Activated naive CD4-positive, alpha-beta T cell treated with anti-CD3 and anti-CD28 coated beads, Interleukin-2, amount 50 U/mL, for 72 hours (primary cell): ENCODE measurements around the gene ABCA3. TPM values are rescaled to one million over a fixed set of nuclear protein-coding genes. Genes with fewer than 3 reads are reported as not detected.

Experiments
- ATAC-seq, 2 donors: fragments of 150-1000 bp; cut with Tn5 transposase; 2 replicates each; pipeline ENCODE4 v1.10.0; 2021; ENCODE audit warnings: mild to moderate bottlenecking in 2 of 2, moderate library complexity in 2 of 2
- DNase-seq, 2 donors: peaks; one replicate each; pipeline ENCODE4 v3.0.0; 2021 to 2022; ENCODE audit warnings: low spot score in 2 of 2
- H3K27ac Mint-ChIP-seq, 2 donors: one replicate each; pipeline ENCODE4 v1.8.0; 2022; ENCODE audit warnings: mild to moderate bottlenecking in 2 of 2, mixed read lengths in 2 of 2
- H3K36me3 Mint-ChIP-seq, 2 donors: one replicate each; pipeline ENCODE4 v1.8.0; 2022; ENCODE audit warnings: mixed read lengths in 2 of 2
- H3K9me3 Mint-ChIP-seq, 2 donors: one replicate each; pipeline ENCODE4 v1.8.0; 2022; ENCODE audit warnings: mixed read lengths in 2 of 2
- total RNA-seq, 2 donors: library from RNA; stranded (reverse); gene quantifications; one replicate each; pipeline ENCODE4 v1.2.3, GENCODE V29; 2022

The ABCA3 gene
- total RNA-seq, 2 donors from 2014 or later = 1.6 to 9.1 TPM

DNA sequence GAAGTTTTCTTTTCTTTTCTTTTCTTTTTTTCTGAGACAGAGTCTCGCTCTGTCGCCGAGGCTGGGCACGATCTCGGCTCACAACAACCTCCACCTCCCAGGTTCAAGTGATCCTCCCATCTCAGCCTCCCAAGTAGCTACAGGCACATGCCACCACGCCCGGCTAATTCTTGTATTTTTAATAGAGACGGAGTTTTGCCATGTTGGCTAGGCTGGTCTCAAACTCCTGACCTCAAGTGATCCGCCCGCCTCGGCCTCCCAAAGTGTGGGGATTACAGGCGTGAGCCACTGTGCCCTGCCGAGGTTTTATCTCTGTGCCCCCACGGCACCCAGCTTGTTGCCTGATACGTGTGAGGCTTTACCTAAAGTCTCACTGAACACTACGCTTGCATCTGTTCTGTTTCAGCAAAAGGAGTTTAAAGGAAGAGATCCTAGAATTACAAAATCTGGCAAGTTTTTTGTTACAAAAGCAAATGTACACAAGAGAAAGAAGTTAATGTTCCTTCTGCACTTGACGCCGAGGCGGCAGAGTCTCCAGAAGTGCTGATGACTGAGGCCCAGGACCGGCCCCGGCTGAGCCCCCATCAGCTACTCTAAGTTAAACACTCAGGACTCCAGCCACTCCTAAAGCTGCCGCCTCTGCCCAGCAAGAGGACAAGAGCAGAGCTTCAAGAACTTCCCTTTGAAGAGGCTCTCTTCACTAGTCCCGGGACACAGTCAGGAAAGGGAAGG lies 9.2 kb downstream of the ABCA3 start:
- Mint-ChIP-seq H3K9me3 (no peaks in the 10 kb centered on the region), H3K27ac (no peak overlapping the region), H3K36me3 (no peaks in the 10 kb centered on the region)
- DNase-seq (no peak), ATAC-seq (no peak)

DNA sequence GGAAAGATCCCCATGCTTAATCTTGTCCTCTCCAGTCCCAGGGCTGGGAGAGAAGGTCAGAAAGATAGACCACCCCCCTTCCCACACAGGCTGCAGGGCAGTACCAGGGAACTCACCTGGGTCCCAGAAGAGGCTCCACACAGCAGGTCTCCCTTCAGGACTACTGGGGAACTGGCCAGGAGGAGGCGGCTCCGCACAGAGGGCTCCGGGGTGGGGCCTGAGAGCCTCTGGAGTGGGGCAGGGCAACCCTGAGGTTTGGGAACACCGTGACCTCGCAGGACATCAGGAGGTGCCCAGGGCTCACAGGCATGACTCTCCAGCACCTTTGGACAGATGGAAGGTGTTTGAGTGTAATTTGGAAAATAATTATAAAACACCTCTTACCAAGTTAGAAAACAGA lies 11.0 kb downstream of the ABCA3 start:
- Mint-ChIP-seq H3K27ac (no peak overlapping the region), H3K36me3 (no peaks in the 10 kb centered on the region), H3K9me3 (no peaks in the 10 kb centered on the region)
- DNase-seq (no peak), ATAC-seq (no peak)

DNA sequence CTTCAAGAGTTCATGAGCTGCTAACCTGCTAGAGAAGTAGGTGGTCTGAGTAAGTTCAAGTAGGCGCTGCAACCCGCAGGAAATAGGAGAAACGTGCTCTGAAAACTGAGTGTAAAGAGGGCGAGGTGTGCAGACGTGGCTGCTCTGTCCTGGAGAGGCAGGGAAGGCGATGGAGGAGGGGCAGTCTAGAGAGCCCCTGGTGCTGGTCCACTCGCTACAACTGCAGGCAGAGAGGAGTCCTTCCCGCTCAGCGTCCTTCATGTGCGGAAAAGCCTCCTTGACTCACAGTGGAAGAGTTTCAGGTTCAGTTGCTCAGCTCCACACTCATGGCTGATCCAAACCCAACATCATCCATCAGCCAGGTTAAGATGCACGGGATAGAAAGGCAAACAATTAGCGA lies 12.1 kb downstream of the ABCA3 start:
- Mint-ChIP-seq H3K27ac (no peak overlapping the region), H3K9me3 (no peaks in the 10 kb centered on the region)
- ATAC-seq = no peak

DNA sequence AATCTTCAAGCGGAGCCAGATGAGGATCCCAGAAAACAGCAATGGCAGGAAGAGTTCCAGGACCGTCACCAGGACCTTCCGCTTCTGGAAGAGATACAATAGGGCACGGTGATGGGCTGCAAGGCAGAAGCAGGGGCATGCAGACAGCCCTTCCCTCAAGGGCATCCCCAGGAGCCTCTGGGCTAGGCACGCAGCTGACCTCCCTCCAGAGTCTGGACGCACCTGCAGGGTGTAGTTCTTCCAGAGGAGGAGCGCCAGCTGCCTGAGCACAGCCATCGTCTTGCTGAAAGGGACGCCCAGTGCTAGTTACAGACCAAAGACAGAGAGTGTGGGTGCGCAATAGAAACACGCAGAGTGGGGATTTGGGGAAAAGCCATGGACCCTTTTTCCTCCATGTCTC lies 14.3 kb downstream of the ABCA3 start:
- DNase-seq (peak in 1 of 2 donors; percentile 40), ATAC-seq (no peak)
- no peaks in the 10 kb centered on the region for H3K9me3 Mint-ChIP-seq
- no peaks in the 10 kb centered on the region for H3K36me3 Mint-ChIP-seq
- peak overlapping the region in 1 of 2 donors; percentile 44 for H3K27ac Mint-ChIP-seq

More for the DNA sequence above, 12.1 kb downstream of the ABCA3 start:
- no peaks in the 10 kb centered on the region for H3K36me3 Mint-ChIP-seq
- DNase-seq = no peak

DNA sequence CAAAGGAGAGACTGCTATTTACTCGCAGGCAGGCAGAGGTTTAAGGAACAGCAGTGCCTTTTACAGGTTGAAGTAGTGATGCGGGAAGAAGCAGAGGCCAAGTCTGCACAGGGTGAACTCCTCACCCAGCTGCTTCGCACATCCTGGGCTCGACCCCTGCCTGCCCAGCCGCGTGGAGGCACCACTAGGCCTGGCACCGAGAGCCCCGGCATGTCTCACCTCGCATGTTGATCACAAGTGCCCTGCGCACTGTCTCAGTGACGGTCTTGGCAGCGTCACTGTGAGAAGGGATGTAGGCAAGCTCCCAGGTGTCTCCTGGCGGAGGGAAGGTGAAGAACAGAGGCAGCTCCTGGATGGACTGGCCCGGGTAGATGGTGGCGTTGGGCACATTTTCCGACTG lies 14.7 kb downstream of the ABCA3 start:
- DNase-seq (no peak), ATAC-seq (no peak)
- peak overlapping the region in 1 of 2 donors; percentile 67 for H3K27ac Mint-ChIP-seq
- no peaks in the 10 kb centered on the region for H3K36me3 Mint-ChIP-seq
- no peaks in the 10 kb centered on the region for H3K9me3 Mint-ChIP-seq

DNA sequence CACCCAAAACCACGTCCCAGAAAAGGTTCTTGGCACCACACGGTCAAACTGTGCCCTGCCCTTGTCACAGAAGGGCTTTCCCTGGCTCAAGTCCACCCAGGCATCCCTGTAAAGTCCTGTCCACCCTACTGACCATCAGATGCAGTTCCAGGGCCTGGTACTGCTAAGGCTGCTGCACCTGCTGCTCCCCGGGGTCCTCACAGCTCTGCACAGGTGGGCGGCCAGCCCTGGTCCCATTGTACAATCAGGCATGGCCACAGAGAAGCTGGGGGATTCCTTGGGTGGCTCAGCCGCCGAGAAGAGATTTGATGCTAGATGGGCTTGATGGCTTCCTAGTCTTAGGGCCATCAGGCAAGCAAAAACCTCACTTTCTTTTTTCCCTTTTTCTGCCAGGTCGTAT lies 15.3 kb downstream of the ABCA3 start:
- no peak for DNase-seq
- Mint-ChIP-seq H3K27ac (no peak overlapping the region), H3K36me3 (no peaks in the 10 kb centered on the region), H3K9me3 (no peaks in the 10 kb centered on the region)
- ATAC-seq = no peak

DNA sequence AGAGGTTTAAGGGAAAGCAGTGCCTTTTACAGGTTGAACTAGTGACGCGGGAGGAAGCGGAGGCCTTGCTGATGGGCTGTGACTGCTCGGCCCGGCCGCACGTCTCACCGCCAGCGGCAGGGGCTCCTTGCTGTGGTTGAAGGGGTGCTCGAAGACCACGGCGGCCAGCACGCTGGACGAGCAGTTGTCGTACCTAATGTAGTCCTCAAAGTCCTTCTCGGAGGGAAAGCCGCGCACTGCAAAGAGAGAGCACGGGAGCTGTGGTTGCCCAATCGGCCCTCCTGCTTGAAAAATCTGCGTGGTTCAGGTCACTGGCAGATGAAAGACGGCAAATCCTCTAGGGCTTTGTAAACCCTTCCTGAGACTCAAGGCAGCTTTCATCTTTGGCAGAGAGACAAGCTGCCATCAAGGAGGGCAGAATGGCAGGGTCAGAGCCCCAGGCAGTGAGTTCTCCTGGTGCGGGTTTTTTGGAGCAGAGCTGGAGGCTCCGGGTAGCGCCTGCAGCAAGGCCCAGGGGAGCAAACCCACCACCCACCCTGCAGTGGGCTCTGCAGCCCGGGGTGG lies 16.1 kb downstream of the ABCA3 start:
- Mint-ChIP-seq H3K36me3 (no peaks in the 10 kb centered on the region), H3K9me3 (no peaks in the 10 kb centered on the region), H3K27ac (no peak overlapping the region)
- DNase-seq (no peak), ATAC-seq (no peak)

DNA sequence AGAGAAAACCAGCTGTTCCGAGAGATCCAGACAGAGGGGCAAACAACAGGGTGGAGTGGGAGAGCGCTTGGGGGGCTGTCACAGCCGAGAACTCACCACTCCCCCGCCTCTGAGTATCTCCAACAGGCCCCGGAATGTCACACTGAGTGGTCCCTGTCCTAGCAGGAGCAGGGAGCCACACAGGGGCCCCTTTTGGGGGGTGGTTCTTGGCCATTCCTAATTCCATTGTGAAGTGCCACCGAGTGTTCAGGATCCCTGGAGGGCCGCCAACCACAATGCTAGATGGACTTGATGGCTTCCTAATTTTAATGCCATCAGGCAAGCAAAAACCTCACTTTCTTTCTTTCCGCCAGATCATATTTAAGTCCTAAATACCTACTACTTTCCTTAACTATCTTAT lies 16.8 kb downstream of the ABCA3 start:
- no peak for ATAC-seq
- DNase-seq = no peak
- H3K27ac Mint-ChIP-seq = no peak overlapping the region
- no peaks in the 10 kb centered on the region for H3K9me3 Mint-ChIP-seq
- no peaks in the 10 kb centered on the region for H3K36me3 Mint-ChIP-seq

DNA sequence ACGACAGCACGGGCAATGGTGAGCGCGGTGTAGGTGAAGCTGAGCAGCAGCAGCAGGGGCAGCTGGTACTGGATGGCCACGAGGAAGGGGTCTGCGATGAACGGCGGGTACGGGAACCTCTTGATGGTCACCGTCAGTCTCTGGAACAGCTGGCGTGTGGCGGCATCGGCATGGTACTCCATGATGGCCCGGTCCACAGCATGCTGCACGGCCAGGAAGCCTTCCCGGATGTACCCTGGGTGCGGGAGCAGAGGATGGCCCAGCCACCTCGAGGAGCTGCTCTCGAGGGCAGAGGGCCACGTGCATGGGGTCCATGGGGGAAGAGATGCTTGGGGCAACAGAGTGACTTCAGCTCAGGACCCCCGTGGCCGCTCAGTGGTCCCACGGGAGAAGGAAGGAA lies 20.9 kb downstream of the ABCA3 start:
- Mint-ChIP-seq H3K9me3 (no peaks in the 10 kb centered on the region), H3K36me3 (no peaks in the 10 kb centered on the region), H3K27ac (no peak overlapping the region)
- no peak for ATAC-seq
- no peak for DNase-seq

DNA sequence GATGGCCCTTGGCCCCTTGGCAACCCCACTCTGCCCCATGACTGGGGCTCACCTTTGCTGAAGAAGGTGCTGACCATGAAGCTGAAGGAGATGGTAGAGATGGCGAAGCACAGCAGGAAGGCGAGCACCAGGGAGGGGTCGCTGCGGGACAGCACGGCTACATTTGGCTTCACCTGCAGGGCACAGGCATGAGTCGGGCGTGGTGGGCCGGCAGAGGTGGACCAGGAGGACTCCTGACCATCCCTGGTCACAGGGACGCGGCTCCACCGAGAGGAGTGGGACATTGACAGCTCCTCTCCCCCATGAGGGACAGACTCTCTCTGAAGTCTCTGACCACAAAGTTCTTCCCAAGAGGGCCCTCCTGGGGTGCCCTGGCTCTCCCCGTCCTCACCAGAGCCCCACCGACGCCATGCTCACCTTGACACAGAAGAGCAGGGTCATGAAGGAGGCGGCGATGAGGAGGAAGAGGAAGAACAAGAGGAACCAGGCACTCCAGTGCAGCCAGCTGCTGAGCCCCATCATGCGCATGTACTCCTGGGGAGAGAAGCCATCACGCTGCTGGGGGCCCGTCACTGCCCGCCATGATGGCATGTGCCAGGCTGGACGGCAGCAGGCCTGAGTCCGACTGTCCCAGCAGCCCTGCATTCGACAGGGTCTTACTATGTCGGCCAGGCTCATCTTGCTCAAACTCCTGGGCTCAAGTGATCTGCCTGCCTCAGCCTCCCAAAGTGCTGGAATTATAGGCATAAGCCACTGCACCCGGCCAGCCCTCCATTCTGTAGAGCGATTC lies 23.1 kb downstream of the ABCA3 start:
- DNase-seq (no peak), ATAC-seq (no peak)
- Mint-ChIP-seq H3K9me3 (no peaks in the 10 kb centered on the region), H3K27ac (no peak overlapping the region), H3K36me3 (no peaks in the 10 kb centered on the region)

DNA sequence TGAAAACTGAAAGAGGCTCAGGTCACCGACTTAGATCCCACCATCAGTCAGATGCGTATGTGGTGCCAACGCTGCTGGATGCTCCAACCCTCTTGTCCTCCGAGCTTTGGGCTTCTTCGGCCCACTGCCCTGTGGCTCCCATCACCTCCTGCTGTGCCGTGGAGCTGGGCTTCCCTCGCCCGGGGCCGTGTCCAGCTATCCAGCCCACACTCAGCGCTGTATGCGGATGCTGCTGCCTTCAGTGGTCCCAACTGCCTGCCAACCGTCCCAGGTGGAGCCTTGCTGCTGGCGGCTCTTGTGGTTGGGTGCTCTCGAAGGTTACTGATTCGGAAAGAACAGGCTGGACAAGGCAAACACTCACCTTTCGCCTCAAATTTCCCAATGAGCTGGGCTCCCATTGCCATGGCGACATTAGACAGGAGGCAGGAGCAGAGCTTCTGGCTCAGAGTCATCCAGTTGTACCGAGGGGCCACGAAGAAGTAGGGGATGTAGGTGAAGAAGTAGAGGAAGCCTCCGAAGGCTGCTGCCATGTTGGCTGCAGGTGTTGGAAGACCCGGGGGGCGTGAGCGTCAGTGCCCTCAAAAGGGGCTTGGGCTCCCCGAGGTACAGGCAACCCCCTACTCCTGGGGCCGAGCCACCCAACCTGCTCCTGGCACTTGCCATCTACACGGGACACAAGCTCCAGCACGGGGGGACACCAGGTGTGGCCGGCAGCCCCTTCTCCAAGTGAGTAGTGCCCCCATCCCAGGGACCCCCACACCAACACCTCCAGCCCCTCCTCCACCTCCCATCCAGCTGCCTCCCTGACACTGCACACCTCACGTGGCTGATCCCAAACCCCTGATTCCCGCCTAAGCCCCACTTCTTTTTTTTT lies 32.2 kb downstream of the ABCA3 start:
- no peak overlapping the region for H3K27ac Mint-ChIP-seq
- no peaks in the 10 kb centered on the region for H3K9me3 Mint-ChIP-seq
- no peak for DNase-seq
- H3K36me3 Mint-ChIP-seq = no peaks in the 10 kb centered on the region
- ATAC-seq = no peak

DNA sequence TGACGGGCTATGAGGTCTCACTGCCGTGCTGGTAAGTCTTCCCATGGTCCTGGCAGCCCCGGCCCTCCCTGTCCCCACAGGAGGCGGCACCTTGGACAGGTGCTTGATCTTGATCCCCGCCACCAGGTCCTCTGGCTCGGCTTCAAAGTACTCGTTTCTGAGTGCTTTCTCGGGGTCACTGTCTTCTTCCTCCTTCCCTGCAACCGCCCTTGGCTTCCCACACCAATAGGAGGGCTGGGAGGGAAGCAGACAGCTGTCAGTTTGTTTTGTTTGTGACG lies 40.7 kb downstream of the ABCA3 start:
- no peak for DNase-seq
- no peak for ATAC-seq
- no peaks in the 10 kb centered on the region for H3K36me3 Mint-ChIP-seq
- no peaks in the 10 kb centered on the region for H3K9me3 Mint-ChIP-seq
- no peak overlapping the region for H3K27ac Mint-ChIP-seq

DNA sequence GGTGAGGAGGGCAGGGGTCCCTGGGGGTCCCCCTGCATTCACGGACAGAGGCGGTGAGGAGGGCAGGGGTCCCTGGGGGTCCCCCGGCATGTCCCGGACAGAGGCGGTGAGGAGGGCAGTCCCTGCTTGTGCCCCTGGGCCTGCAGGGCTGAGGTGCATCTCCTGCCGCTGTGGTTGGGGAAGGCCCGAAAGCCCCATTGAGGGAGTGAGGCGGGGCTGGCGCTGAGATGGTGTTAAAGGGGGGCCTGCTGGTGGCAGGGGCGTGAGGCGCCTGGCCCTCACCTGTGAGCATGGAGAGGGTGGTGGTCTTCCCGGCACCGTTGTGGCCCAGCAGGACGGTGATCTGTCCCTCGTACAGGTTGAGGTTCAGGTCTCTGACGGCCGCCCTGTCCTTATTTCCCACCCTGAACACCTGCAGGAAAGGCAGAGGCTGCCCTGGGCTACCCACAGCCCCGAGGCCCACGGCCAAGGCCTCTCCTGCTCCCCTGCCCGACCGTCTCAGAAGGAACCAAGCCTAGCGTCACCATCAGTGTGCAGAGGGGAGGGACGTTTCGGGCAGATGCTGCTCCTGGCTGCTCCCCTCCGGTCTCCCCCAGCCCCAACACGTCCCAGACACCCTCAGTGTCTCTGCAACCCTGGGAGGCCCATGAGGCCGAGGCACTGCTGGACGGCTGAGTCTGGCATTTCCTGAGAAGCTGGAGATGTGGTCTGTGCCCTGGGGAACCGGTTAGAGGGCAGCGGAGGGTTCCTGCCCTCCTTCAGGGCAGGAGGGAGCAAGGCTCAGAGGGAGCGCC lies 41.2 kb downstream of the ABCA3 start:
- DNase-seq = no peak
- Mint-ChIP-seq H3K9me3 (no peaks in the 10 kb centered on the region), H3K36me3 (no peaks in the 10 kb centered on the region), H3K27ac (no peak overlapping the region)
- ATAC-seq = no peak

DNA sequence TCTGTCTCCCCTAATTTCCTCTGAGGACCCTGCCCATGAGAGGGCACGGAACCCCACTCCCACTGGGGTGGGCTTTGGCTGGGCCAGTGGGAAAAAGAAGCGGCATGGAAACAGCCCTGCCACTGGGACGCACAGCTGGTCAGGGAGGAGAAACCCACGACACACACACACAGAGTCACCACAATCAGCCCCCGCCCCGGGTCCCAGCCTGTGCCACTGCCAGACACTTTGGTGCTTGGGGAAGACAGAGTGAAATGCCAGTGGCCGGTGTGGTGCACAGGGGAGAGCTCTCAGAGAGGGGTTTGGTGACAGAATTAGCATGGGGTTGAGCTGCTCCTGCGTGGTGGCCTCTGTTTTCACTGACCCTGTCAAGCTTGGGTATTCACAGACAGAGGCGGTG lies 41.9 kb downstream of the ABCA3 start:
- Mint-ChIP-seq H3K9me3 (no peaks in the 10 kb centered on the region), H3K36me3 (no peaks in the 10 kb centered on the region), H3K27ac (no peak overlapping the region)
- ATAC-seq (no peak), DNase-seq (no peak)

DNA sequence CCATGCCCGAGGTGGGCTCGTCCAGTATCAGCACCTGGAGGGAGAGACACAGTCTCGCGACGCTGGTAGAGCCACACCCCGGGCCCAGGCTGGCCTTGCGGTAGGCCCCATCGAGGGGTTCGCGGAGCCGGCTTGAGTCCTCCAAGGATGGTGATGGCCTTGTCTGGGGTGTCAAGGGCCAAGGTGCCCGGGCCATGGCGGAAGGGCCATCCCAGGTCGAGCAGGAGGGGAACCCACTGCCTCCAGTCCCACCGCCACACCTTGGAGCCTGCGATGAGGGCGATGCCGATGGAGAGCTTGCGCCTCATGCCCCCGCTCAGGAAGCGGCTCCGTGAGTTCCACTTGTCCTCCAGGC lies 43.0 kb downstream of the ABCA3 start:
- ATAC-seq = no peak

DNA sequence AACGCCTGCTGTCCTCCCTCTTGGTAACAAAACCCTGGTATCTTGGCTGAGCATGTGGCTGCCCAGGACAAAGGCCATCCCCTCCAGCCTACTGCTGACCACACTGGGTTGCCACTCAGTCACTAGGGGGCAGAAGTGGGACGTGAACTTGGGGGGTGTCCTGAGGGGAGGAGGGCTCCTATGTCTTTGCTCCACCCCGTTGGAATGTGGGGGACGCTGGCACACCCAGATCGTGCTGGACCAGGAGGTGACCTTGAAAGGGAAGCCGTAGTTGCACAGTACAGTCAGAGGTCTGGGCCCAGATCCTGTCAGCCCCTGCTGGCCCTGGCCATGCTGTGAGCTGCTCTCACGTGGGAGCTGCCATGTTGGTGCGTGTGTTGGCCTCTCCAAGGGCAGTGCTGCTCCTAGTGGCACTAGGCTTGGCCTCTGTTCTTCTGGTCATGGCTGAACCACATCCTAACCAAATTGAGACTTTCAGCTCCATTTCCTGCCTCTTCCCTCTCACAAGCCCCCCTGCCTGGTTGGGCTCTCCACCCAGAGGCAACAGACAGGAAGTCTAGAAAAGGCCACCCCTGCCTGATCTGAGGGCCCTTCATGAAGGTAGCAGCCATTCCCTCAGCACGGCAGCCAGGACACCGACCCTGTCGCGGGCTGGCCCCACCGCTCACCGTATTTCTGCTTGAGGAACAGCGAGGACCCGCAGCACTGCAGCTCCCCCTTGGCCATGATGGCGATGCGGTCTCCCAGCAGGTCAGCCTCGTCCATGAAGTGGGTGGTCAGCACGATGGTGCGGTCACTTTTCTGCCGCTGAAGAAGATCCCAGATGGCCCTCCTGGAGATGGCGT lies 43.6 kb downstream of the ABCA3 start:
- peak in 1 of 2 donors; percentile 24 for DNase-seq

More for the DNA sequence above, 43.0 kb downstream of the ABCA3 start:
- DNase-seq = no peak
- Mint-ChIP-seq H3K27ac (no peak overlapping the region), H3K36me3 (no peaks in the 10 kb centered on the region), H3K9me3 (no peaks in the 10 kb centered on the region)

More for the DNA sequence above, 43.6 kb downstream of the ABCA3 start:
- H3K9me3 Mint-ChIP-seq = no peaks in the 10 kb centered on the region
- no peak overlapping the region for H3K27ac Mint-ChIP-seq
- H3K36me3 Mint-ChIP-seq = no peaks in the 10 kb centered on the region
- peak; percentile 38 to 81 for ATAC-seq
